HG03442 (cell line): ENCODE results near the gene TMOD4.

Source experiments
- ATAC-seq: cut with Tn5 transposase; IDR thresholded peaks from one replicate; pipeline ENCODE4 v1.9.1; 2021; ENCODE audit warnings: mild to moderate bottlenecking, moderate library complexity; ENCODE audit not compliant: unreplicated experiment

The TMOD4 gene

GRCh38 chr1:151176514-151177045, 799 bp upstream of the TMOD4 start:
- no peak for ATAC-seq

- ATAC-seq: no peak
Measured at GRCh38 chr1:151175041-151175741, 590 bp downstream of the TMOD4 start.

- ATAC-seq: no peak
Measured at GRCh38 chr1:151171190-151171589, 4.6 kb downstream of the TMOD4 start.

GRCh38 chr1:151167116-151167515, 8.7 kb downstream of the TMOD4 start:
- no peak for ATAC-seq

GRCh38 chr1:151166505-151166956, 9.2 kb downstream of the TMOD4 start:
- peak; percentile 2 for ATAC-seq

GRCh38 chr1:151165738-151166504, 9.9 kb downstream of the TMOD4 start, which contains the start of the genes LYSMD1 and SCNM1:
TSS of gene LYSMD1 (minus strand) at chr1:151165902. CDS start at chr1:151165258, 644 bp downstream.
TSS of gene SCNM1 (plus strand) at chr1:151166144. CDS start at chr1:151166153, 9 bp downstream.
- peak; percentile 87 for ATAC-seq

- ATAC-seq: no peak
Measured at GRCh38 chr1:151165281-151165737, 10.5 kb downstream of the TMOD4 start.

- no peak for ATAC-seq
Measured at GRCh38 chr1:151164732-151165280, 11.0 kb downstream of the TMOD4 start.

- no peak for ATAC-seq
Measured at GRCh38 chr1:151159373-151159772, 16.4 kb downstream of the TMOD4 start.

GRCh38 chr1:151158751-151159251, 17.0 kb downstream of the TMOD4 start:
- ATAC-seq: no peak

GRCh38 chr1:151158326-151158725, 17.5 kb downstream of the TMOD4 start:
- ATAC-seq: no peak

- no peak for ATAC-seq
Measured at GRCh38 chr1:151157067-151157531, 18.7 kb downstream of the TMOD4 start.

- ATAC-seq: no peak
Measured at GRCh38 chr1:151156515-151156819, 19.3 kb downstream of the TMOD4 start, which contains the start of gene TNFAIP8L2. TSS of gene TNFAIP8L2 (plus strand) at chr1:151156649. CDS start at chr1:151158698, 2,049 bp downstream.

GRCh38 chr1:151147665-151148064, 28.1 kb downstream of the TMOD4 start:
- no peak for ATAC-seq

GRCh38 chr1:151147132-151147503, 28.7 kb downstream of the TMOD4 start:
- no peak for ATAC-seq

GRCh38 chr1:151146412-151147131, 29.2 kb downstream of the TMOD4 start, which contains the start of gene SEMA6C:
TSS of gene SEMA6C (minus strand) at chr1:151146631. CDS start at chr1:151142621, 4,010 bp downstream.
- ATAC-seq: peak; percentile 96

- no peak for ATAC-seq
Measured at GRCh38 chr1:151146072-151146411, 29.7 kb downstream of the TMOD4 start.

GRCh38 chr1:151145304-151146071, 30.3 kb downstream of the TMOD4 start:
- ATAC-seq: no peak

GRCh38 chr1:151144474-151145303, 31.1 kb downstream of the TMOD4 start:
- ATAC-seq: no peak
